Gastrocnemius medialis (tissue), 4 donors: Measurements from ENCODE around the gene FBXL17. TPM values are rescaled to one million over a fixed set of nuclear protein-coding genes. Genes with fewer than 3 reads are reported as not detected.

ENCODE experiments used
- ATAC-seq, 2 donors: fragments of 150-250 bp; one replicate each; pipeline ENCODE4 v1.9.1; 2016
- DNase-seq, 2 donors: peaks; one replicate each; pipeline ENCODE4 v3.0.0-alpha.2; 2019
- H3K27ac ChIP-seq, 4 donors: fragments of 200-600 bp; sonication (generic); 1 replicate in 1 of 4; 2 replicates in 3 of 4; pipeline ENCODE4 v1.5.1; 2016 to 2018; ENCODE audit warnings: mild to moderate bottlenecking in 2 of 4, moderate library complexity in 1 of 4
- H3K27me3 ChIP-seq, 3 donors: fragments of 200-600 bp; sonication (generic) in 2 of 3; 1 replicate in 1 of 3; 2 replicates in 2 of 3; pipeline versions ENCODE4 v1.5.1 to v1.6.0; 2016 to 2019; ENCODE audit warnings: mild to moderate bottlenecking in 1 of 3, moderate library complexity in 1 of 3
- H3K36me3 ChIP-seq, 2 donors: fragments of 200-600 bp; sonication (generic) in 1 of 2; one replicate each; pipeline ENCODE4 v1.5.1; 2017 to 2018
- H3K4me1 ChIP-seq, 2 donors: fragments of 200-600 bp; sonication (generic) in 1 of 2; one replicate each; pipeline ENCODE4 v1.5.1; 2016 to 2017; ENCODE audit warnings: mild to moderate bottlenecking in 2 of 2
- H3K4me3 ChIP-seq, 4 donors: fragments of 200-600 bp; sonication (generic) in 3 of 4; 1 replicate in 1 of 4; 2 replicates in 3 of 4; pipeline ENCODE4 v1.5.1; 2016 to 2019; ENCODE audit warnings: mild to moderate bottlenecking in 2 of 4
- H3K9me3 ChIP-seq, 3 donors: fragments of 200-600 bp; sonication (generic) in 2 of 3; 1 replicate in 1 of 3; 2 replicates in 2 of 3; pipeline ENCODE4 v1.5.1; 2016 to 2019
- POLR2A ChIP-seq, 2 donors: fragments of 450-650 bp; IDR thresholded peaks; one replicate each; pipeline ENCODE4 v1.6.1; 2017; ENCODE audit warnings: antibody characterized with exemption in 2 of 2, mild to moderate bottlenecking in 2 of 2, moderate library complexity in 2 of 2
- in situ Hi-C, 4 donors: fragments of 200-750 bp; cut with MboI; loops; one replicate each; pipeline versions ENCODE4 v1.15.0 to v1.8.0; 2017; ENCODE audit warnings: low sequenced_read_pairs in 4 of 4
- intact Hi-C: fragments of 100-400 bp; cut with DNase I; formaldehyde crosslinking; loops from one replicate; pipeline ENCODE4 v1.15.1; 2023; ENCODE audit warnings: low total_unique reads
- total RNA-seq, 4 donors: library from RNA; depleted of rRNA; stranded (reverse); fragments of >200 nt; gene quantifications; one replicate each; pipeline versions ENCODE4 v1.1.0 to v1.2.3, GENCODE V29; 2016
- TF ChIP-seq, protein P1 (sequence below), 5 experiments: fragments of 450-650 bp in 3 of 5; fragments of 200-600 bp in 2 of 5; sonication (generic) in 2 of 5; IDR thresholded peaks in 4 of 5; conservative IDR thresholded peaks in 1 of 5; 1 replicate in 4 of 5; 2 replicates in 1 of 5; pipeline ENCODE4 v1.5.1; 2016 to 2019; ENCODE audit warnings: antibody characterized with exemption in 5 of 5, mild to moderate bottlenecking in 3 of 5, moderate library complexity in 3 of 5

The FBXL17 gene
- total RNA-seq, 4 donors from 2014 or later, result 23.3 to 33.4 (median 26.9) TPM

DNA sequence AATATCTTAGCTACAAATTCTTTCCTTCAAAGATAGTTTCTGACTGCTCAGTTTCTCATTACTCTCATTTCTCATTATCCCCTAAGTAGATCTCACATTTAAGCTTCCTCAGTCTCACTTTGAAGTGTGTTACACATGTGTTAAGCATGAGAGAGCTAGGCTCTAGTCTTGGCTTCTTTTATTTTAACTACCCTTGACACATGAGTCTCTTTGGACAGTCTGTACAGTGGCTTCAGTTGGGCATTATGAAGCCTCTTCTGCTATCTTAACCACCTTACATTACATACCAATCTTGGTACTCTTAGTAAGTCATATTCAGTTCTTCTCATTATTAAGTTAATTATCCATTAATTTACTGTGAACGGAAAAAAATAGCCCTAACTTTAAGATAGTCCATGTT lies 232.5 kb downstream of the FBXL17 start:
- ATAC-seq, result no peak
- peaks cover 5 to 6% of the 10 kb centered on the region in 2 donors for H3K4me1 ChIP-seq
- H3K27ac ChIP-seq, result no peak overlapping the region
- H3K27me3 ChIP-seq, result no peaks in the 10 kb centered on the region
- no peak overlapping the region for H3K4me3 ChIP-seq
- H3K9me3 ChIP-seq, result no peaks in the 10 kb centered on the region
- intact Hi-C loops, result loop anchor here (10.0 kb wide), 1 partner anchor 205 kb away; no protein-coding TSS in a partner anchor
- no peak for DNase-seq
- TF ChIP-seq, protein P1, sequence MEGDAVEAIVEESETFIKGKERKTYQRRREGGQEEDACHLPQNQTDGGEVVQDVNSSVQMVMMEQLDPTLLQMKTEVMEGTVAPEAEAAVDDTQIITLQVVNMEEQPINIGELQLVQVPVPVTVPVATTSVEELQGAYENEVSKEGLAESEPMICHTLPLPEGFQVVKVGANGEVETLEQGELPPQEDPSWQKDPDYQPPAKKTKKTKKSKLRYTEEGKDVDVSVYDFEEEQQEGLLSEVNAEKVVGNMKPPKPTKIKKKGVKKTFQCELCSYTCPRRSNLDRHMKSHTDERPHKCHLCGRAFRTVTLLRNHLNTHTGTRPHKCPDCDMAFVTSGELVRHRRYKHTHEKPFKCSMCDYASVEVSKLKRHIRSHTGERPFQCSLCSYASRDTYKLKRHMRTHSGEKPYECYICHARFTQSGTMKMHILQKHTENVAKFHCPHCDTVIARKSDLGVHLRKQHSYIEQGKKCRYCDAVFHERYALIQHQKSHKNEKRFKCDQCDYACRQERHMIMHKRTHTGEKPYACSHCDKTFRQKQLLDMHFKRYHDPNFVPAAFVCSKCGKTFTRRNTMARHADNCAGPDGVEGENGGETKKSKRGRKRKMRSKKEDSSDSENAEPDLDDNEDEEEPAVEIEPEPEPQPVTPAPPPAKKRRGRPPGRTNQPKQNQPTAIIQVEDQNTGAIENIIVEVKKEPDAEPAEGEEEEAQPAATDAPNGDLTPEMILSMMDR (IDR thresholded peaks at IDR 0.05 in 4 of 5, conservative IDR thresholded peaks at IDR 0.05 in 1 of 5), result no peak
- no peak for TF ChIP-seq POLR2A (IDR thresholded peaks at IDR 0.05)
- no peaks in the 10 kb centered on the region for H3K36me3 ChIP-seq
- in situ Hi-C loops, result loop anchor here in 1 of 4 donors (25.0 kb wide), 1 partner anchor 188 kb away; no protein-coding TSS in a partner anchor

DNA sequence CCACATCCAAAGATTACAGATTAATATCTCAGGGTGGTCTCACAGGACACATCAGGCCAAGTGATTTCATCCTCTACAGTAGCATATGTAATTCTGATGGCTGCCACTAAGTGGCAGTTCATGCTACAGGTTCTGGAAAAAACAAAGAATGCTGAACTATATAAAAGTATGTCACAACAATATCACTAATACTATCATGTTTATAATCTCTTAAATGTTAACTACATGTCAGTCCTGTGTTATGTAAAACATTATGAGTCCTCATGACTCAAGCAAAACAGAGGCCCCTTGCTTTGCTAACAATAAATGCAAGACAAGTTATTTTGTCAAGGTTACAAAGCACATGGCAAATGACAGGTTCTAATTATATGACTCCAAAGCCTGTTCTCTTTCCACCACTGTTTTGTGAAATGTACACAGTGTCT lies 233.2 kb downstream of the FBXL17 start:
- no peaks in the 10 kb centered on the region for H3K9me3 ChIP-seq
- no peak overlapping the region for H3K4me3 ChIP-seq
- in situ Hi-C loops (loop anchor here in 1 of 4 donors (25.0 kb wide), 1 partner anchor 189 kb away; no protein-coding TSS in a partner anchor), intact Hi-C loops (loop anchor here (10.0 kb wide), 1 partner anchor 206 kb away; no protein-coding TSS in a partner anchor)
- H3K27me3 ChIP-seq, result no peaks in the 10 kb centered on the region
- peak in 1 of 2 donors; percentile 26 for ATAC-seq
- peaks cover 5 to 6% of the 10 kb centered on the region in 2 donors for H3K4me1 ChIP-seq
- TF ChIP-seq POLR2A (IDR thresholded peaks at IDR 0.05), result no peak
- TF ChIP-seq, protein P1 (IDR thresholded peaks at IDR 0.05 in 4 of 5, conservative IDR thresholded peaks at IDR 0.05 in 1 of 5), result peak in 2 of 5 experiments; percentile 25 to 44
- no peak for DNase-seq
- H3K27ac ChIP-seq, result no peak overlapping the region
- H3K36me3 ChIP-seq, result no peaks in the 10 kb centered on the region

DNA sequence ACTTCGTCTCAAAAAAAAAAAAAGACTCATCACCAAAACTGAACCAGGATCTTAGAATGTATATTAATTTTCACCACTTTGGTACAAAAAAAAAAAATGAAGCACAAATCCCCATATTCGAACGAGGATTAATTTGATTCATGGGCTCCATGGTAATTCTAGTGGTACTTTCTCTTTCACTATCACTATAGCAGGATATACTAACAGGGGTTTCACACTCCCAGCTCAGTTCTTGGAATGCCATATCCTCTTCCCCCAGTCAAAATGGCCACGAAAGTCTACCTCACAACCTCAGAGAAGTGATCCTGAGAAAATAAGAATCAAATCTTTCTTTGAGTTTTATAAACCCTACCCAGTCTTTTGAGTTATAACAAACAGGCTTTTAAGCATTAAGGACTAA lies 235.7 kb downstream of the FBXL17 start:
- intact Hi-C loops, result loop anchor here (10.0 kb wide), 1 partner anchor 209 kb away; no protein-coding TSS in a partner anchor
- no peak for TF ChIP-seq POLR2A (IDR thresholded peaks at IDR 0.05)
- TF ChIP-seq, protein P1 (IDR thresholded peaks at IDR 0.05 in 4 of 5, conservative IDR thresholded peaks at IDR 0.05 in 1 of 5), result no peak

DNA sequence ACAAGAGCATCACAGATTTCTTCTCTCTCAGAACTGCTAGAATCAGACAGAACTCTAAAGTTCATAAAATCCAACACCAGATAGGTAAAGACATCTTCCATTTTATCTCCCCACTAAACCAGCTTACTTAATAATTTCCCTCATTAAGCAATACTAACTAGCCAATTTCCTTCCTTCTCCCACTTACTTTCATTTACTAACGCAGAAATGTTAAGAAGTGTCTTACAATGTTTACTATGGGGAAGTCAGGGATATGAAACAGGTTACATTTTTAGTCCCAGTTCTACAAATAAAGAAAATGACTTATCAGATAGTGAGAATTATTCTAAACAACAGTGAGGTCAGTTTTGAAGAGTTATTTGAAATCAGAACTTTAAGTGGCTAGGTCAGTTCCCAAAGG lies 236.5 kb downstream of the FBXL17 start:
- DNase-seq (no peak), ATAC-seq (no peak)
- Histone ChIP-seq H3K36me3 (no peaks in the 10 kb centered on the region), H3K27me3 (no peaks in the 10 kb centered on the region), H3K4me1 (peaks cover 5 to 6% of the 10 kb centered on the region in 2 donors), H3K9me3 (no peaks in the 10 kb centered on the region), H3K4me3 (no peak overlapping the region), H3K27ac (no peak overlapping the region)
- in situ Hi-C loops, result loop anchor here in 1 of 4 donors (25.0 kb wide), 1 partner anchor 192 kb away; no protein-coding TSS in a partner anchor
- intact Hi-C loops, result loop anchor here (10.0 kb wide), 1 partner anchor 209 kb away; no protein-coding TSS in a partner anchor
- TF ChIP-seq POLR2A (IDR thresholded peaks at IDR 0.05), result no peak
- TF ChIP-seq, protein P1 (IDR thresholded peaks at IDR 0.05 in 4 of 5, conservative IDR thresholded peaks at IDR 0.05 in 1 of 5), result no peak

More for the DNA sequence above, 235.7 kb downstream of the FBXL17 start:
- no peak overlapping the region for H3K4me3 ChIP-seq
- H3K27me3 ChIP-seq, result no peaks in the 10 kb centered on the region
- H3K27ac ChIP-seq, result no peak overlapping the region
- no peak for ATAC-seq
- no peaks in the 10 kb centered on the region for H3K9me3 ChIP-seq
- H3K4me1 ChIP-seq, result peaks cover 5 to 6% of the 10 kb centered on the region in 2 donors
- H3K36me3 ChIP-seq, result no peaks in the 10 kb centered on the region
- in situ Hi-C loops, result loop anchor here in 1 of 4 donors (25.0 kb wide), 1 partner anchor 191 kb away; no protein-coding TSS in a partner anchor
- no peak for DNase-seq
